SU-DHL-6 (cell line): ENCODE measurements around the gene RUNX1.

Experiments used
- H2AFZ ChIP-seq: fragments of 200-600 bp; sonication (generic); 2 replicates; pipeline ENCODE4 v1.6.1; 2014; ENCODE audit warnings: low read depth, mild to moderate bottlenecking, moderate library complexity, mixed read lengths, antibody characterized with exemption, low read length; ENCODE audit not compliant: severe bottlenecking
- H3F3A ChIP-seq: fragments of 200-600 bp; shearing (Covaris generic); 2 replicates; pipeline ENCODE4 v1.6.0; 2016; ENCODE audit warnings: antibody characterized with exemption, mild to moderate bottlenecking; ENCODE audit not compliant: insufficient read depth
- H3K27ac ChIP-seq: fragments of 200-600 bp; sonication (generic); 2 replicates; pipeline ENCODE4 v1.5.1; 2016; ENCODE audit warnings: low read depth, mild to moderate bottlenecking, low read length, moderate library complexity, mixed read lengths
- H3K27me3 ChIP-seq: fragments of 200-600 bp; sonication (generic), shearing (Covaris generic); 2 replicates; pipeline ENCODE4 v1.6.0; 2014; ENCODE audit warnings: mild to moderate bottlenecking, low read length
- H3K36me3 ChIP-seq: fragments of 200-600 bp; sonication (generic); 2 replicates; pipeline ENCODE4 v1.6.1; 2014; ENCODE audit warnings: mild to moderate bottlenecking, low read length, mixed read lengths
- H3K4me2 ChIP-seq: fragments of 300-600, 200-600 bp; shearing (Covaris generic), sonication (generic); 2 replicates; pipeline ENCODE4 v1.6.0; 2014; ENCODE audit warnings: low read length, low read depth, mild to moderate bottlenecking; ENCODE audit not compliant: poor library complexity, severe bottlenecking
- H3K4me3 ChIP-seq: fragments of 200-600 bp; sonication (generic); 2 replicates; pipeline ENCODE4 v1.5.1; 2014; ENCODE audit warnings: antibody characterized with exemption, low read length, mild to moderate bottlenecking, mixed read lengths; ENCODE audit not compliant: insufficient read depth, poor library complexity, severe bottlenecking
- H3K79me2 ChIP-seq: fragments of 200-600 bp; sonication (generic); 2 replicates; pipeline ENCODE4 v1.6.1; 2014; ENCODE audit warnings: mild to moderate bottlenecking, low read length, moderate library complexity; ENCODE audit not compliant: insufficient read depth
- H3K9ac ChIP-seq: fragments of 200-600 bp; sonication (generic); 2 replicates; pipeline ENCODE4 v1.7.0; 2014; ENCODE audit warnings: mild to moderate bottlenecking, low read length
- H3K9me2 ChIP-seq: fragments of 200-600 bp; sonication (generic); replicated peaks from 2 replicates; pipeline ENCODE4 v1.6.1; 2014; ENCODE audit warnings: low read length; ENCODE audit not compliant: insufficient read depth
- H3K9me3 ChIP-seq: fragments of 200-600 bp; sonication (generic); 2 replicates; pipeline ENCODE4 v1.6.1; 2014; ENCODE audit warnings: low read length, mixed read lengths; ENCODE audit not compliant: insufficient read depth
- H4K20me1 ChIP-seq: fragments of 200-600 bp; sonication (generic); 2 replicates; pipeline ENCODE4 v1.6.1; 2014; ENCODE audit warnings: low read depth, mild to moderate bottlenecking, antibody characterized with exemption, low read length, moderate library complexity, mixed read lengths
- EZH2phosphoT487 ChIP-seq: fragments of 200-600 bp; sonication (generic), shearing (Covaris generic); conservative IDR thresholded peaks from 2 replicates; pipeline ENCODE4 v1.6.1; 2018; ENCODE audit warnings: mild to moderate bottlenecking, antibody characterized with exemption, low read length, moderate library complexity, mixed read lengths
- TF ChIP-seq, protein P1 (sequence below): fragments of 200-600 bp; sonication (generic); IDR thresholded peaks from one replicate; pipeline ENCODE4 v1.5.1; 2017; ENCODE audit warnings: antibody characterized with exemption, mild to moderate bottlenecking, low read length, moderate library complexity; ENCODE audit not compliant: insufficient read depth, poor library complexity, severe bottlenecking

Gene RUNX1

DNA sequence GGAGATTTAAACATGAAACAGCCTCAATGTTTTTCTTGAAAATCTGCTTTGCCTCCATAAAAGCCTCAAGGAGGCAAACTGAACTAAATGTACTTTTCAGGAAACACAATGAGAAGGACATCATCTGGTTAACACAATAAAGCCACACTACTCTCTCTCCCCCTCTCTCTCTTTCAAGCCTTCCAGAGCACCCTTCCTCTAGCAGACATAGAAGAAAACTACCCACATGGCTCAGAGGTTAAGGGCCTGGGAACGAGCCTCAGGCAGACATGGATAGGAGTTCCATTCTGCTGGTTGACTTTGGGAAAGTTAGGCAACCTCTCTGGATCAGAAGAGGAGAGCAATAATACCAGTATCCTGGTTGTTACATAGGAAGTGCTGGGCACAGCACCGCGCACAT, 42.9 kb downstream of the RUNX1 start:
- H3K9ac ChIP-seq: no peak overlapping the region
- H3F3A ChIP-seq: no peaks in the 10 kb centered on the region
- H3K27ac ChIP-seq: no peak overlapping the region
- no peaks in the 10 kb centered on the region for H3K9me3 ChIP-seq
- TF ChIP-seq, protein P1, sequence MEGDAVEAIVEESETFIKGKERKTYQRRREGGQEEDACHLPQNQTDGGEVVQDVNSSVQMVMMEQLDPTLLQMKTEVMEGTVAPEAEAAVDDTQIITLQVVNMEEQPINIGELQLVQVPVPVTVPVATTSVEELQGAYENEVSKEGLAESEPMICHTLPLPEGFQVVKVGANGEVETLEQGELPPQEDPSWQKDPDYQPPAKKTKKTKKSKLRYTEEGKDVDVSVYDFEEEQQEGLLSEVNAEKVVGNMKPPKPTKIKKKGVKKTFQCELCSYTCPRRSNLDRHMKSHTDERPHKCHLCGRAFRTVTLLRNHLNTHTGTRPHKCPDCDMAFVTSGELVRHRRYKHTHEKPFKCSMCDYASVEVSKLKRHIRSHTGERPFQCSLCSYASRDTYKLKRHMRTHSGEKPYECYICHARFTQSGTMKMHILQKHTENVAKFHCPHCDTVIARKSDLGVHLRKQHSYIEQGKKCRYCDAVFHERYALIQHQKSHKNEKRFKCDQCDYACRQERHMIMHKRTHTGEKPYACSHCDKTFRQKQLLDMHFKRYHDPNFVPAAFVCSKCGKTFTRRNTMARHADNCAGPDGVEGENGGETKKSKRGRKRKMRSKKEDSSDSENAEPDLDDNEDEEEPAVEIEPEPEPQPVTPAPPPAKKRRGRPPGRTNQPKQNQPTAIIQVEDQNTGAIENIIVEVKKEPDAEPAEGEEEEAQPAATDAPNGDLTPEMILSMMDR: no peak
- no peak for TF ChIP-seq EZH2phosphoT487
- peaks cover 4% of the 10 kb centered on the region; the same call in 1 of the 2 replicates for H4K20me1 ChIP-seq
- no peaks in the 10 kb centered on the region for H3K9me2 ChIP-seq
- no peaks in the 10 kb centered on the region for H3K27me3 ChIP-seq
- H2AFZ ChIP-seq: no peak overlapping the region
- H3K79me2 ChIP-seq: peaks cover 95% of the 10 kb centered on the region
- H3K4me3 ChIP-seq: no peak overlapping the region
- H3K36me3 ChIP-seq: no peaks in the 10 kb centered on the region
- no peak overlapping the region for H3K4me2 ChIP-seq

DNA sequence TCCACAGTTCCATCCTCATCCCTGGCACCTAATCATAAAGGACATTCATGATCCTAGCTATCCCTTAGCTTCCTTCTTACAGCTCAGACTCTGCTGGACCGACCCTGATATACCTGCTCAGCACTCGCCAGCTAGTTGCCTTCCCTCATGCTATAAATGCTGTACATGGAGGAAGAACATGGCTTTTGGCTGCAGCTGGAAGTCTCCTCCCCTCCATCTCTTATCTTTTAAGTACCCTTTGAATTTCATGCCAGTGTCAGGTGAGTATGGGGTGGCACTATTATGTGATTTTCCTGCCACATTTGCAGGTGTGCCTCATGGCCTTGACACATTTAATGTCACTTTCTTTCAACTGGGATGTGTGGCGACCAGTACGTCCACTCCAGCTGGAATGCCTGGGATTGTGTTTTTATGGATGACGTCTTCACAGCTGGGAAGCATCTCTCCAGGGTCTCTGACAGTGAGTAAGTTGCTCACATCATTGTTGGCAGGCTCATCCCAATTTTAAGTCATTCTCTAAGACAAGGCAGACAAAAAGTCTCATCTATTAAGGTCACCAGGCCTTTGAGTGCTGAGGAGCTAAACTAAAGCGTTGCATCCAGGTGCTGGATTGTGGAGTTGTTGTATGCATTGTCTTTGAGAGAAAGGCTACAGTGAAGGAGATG, 43.4 kb downstream of the RUNX1 start:
- H3K9me3 ChIP-seq: no peaks in the 10 kb centered on the region
- TF ChIP-seq, protein P1: no peak
- TF ChIP-seq EZH2phosphoT487: no peak
- H2AFZ ChIP-seq: no peak overlapping the region
- no peak overlapping the region for H3K4me2 ChIP-seq
- H3K36me3 ChIP-seq: no peaks in the 10 kb centered on the region
- H3K27ac ChIP-seq: no peak overlapping the region
- H4K20me1 ChIP-seq: peaks cover 4% of the 10 kb centered on the region; the same call in 1 of the 2 replicates
- H3F3A ChIP-seq: no peaks in the 10 kb centered on the region
- no peak overlapping the region for H3K4me3 ChIP-seq
- no peaks in the 10 kb centered on the region for H3K27me3 ChIP-seq
- no peak overlapping the region for H3K9ac ChIP-seq
- H3K79me2 ChIP-seq: peaks cover 93% of the 10 kb centered on the region
- H3K9me2 ChIP-seq: no peaks in the 10 kb centered on the region

DNA sequence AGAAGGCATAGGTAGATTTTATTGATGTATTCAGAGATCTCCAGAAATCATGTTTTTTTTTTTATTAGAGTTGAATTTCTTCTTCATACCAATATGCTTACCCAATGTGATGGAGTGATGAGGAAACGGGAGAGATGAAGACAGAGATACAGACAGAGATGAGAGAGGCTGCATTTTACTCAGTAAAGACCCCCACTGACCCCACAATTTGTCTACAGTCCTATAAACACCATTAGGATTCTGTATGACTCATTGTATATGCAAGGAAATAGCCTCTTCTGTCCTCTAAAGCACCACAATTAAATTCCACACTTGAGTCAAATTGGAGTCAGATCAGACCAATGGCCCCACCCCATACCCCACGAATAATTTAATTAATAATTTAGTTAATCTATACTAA, 44.0 kb downstream of the RUNX1 start:
- Histone ChIP-seq H4K20me1 (peaks cover 4% of the 10 kb centered on the region; the same call in 1 of the 2 replicates), H3K36me3 (no peaks in the 10 kb centered on the region), H2AFZ (no peak overlapping the region), H3K9me3 (no peaks in the 10 kb centered on the region), H3K27me3 (no peaks in the 10 kb centered on the region), H3K9me2 (no peaks in the 10 kb centered on the region), H3F3A (no peaks in the 10 kb centered on the region), H3K27ac (no peak overlapping the region), H3K4me3 (no peak overlapping the region), H3K79me2 (peaks cover 90% of the 10 kb centered on the region), H3K9ac (no peak overlapping the region), H3K4me2 (no peak overlapping the region)
- TF ChIP-seq EZH2phosphoT487: no peak
- TF ChIP-seq, protein P1: no peak
